HG03103 (cell line): ENCODE measurements around the gene EEA1.
"Not testable (repeated sequence)": the region's sequence is repeated elsewhere in the genome, so short reads cannot be mapped to it uniquely, and the experiment has no call there.

Experiments
- ATAC-seq: cut with Tn5 transposase; IDR thresholded peaks from one replicate; pipeline ENCODE4 v1.9.1; 2021; ENCODE audit warnings: low read depth; ENCODE audit not compliant: unreplicated experiment

Gene EEA1

GRCh38 chr12:92827836-92828431, 101.2 kb downstream of the EEA1 start:
- ATAC-seq, result no peak

GRCh38 chr12:92821142-92821541, 108.0 kb downstream of the EEA1 start:
- ATAC-seq, result no peak

GRCh38 chr12:92814584-92814983, 114.5 kb downstream of the EEA1 start:
- ATAC-seq, result no peak

GRCh38 chr12:92810370-92810769, 118.7 kb downstream of the EEA1 start:
- no peak for ATAC-seq

GRCh38 chr12:92803903-92804302, 125.2 kb downstream of the EEA1 start:
- ATAC-seq, result no peak

- no peak for ATAC-seq
Observed at GRCh38 chr12:92802906-92803305, 126.2 kb downstream of the EEA1 start.

GRCh38 chr12:92796650-92797049, 132.4 kb downstream of the EEA1 start:
- ATAC-seq, result no peak

GRCh38 chr12:92794814-92795213, 134.3 kb downstream of the EEA1 start:
- ATAC-seq, result no peak

- ATAC-seq, result not testable (repeated sequence)
Observed at GRCh38 chr12:92794356-92794755, 134.7 kb downstream of the EEA1 start.

- no peak for ATAC-seq
Observed at GRCh38 chr12:92786045-92786444, 143.1 kb downstream of the EEA1 start.

GRCh38 chr12:92785563-92785950, 143.5 kb downstream of the EEA1 start:
- no peak for ATAC-seq

- ATAC-seq, result peak; percentile 96
Observed at GRCh38 chr12:92784797-92785562, 144.1 kb downstream of the EEA1 start.

- no peak for ATAC-seq
Observed at GRCh38 chr12:92784356-92784755, 144.7 kb downstream of the EEA1 start.

- no peak for ATAC-seq
Observed at GRCh38 chr12:92779902-92780301, 149.2 kb downstream of the EEA1 start.

- no peak for ATAC-seq
Observed at GRCh38 chr12:92778525-92778924, 150.6 kb downstream of the EEA1 start.

- ATAC-seq, result no peak
Observed at GRCh38 chr12:92775416-92775815, 153.7 kb downstream of the EEA1 start.

GRCh38 chr12:92771001-92771400, 158.1 kb downstream of the EEA1 start:
- ATAC-seq, result no peak

- peak; percentile 89 for ATAC-seq
Observed at GRCh38 chr12:92769124-92769901, 159.8 kb downstream of the EEA1 start.

GRCh38 chr12:92765871-92766270, 163.2 kb downstream of the EEA1 start:
- no peak for ATAC-seq

GRCh38 chr12:92764831-92765230, 164.3 kb downstream of the EEA1 start:
- ATAC-seq, result no peak

- ATAC-seq, result no peak
Observed at GRCh38 chr12:92762773-92763172, 166.3 kb downstream of the EEA1 start.
